MCF 10A (cell line): ENCODE measurements around the gene KLHDC10. TPM values are rescaled to one million over a fixed set of nuclear protein-coding genes. Genes with fewer than 3 reads are reported as not detected.
"Not testable (repeated sequence)": the region's sequence is repeated elsewhere in the genome, so short reads cannot be mapped to it uniquely, and the experiment has no call there.

Source experiments
- BruUV-seq: library from RNA; stranded (reverse); fragments of 400-500 nt; replicated peaks from 2 replicates; lab custom pipeline; 2021; lab: Mats Ljungman, UMichigan
- CTCF ChIA-PET: fragments of 300-600 bp; sonication (Branson Sonifier 250); formaldehyde crosslinking; extraction: SDS; loops from one replicate; lab custom pipeline; 2021; ENCODE audit warnings: antibody characterized with exemption, inconsistent platforms; lab: Yijun Ruan, JAX
- POLR2A ChIA-PET: fragments of 300-600, 350-650 bp; sonication (Branson Sonifier 250); formaldehyde crosslinking; extraction: SDS; loops from one replicate; lab custom pipeline; 2020; ENCODE audit warnings: antibody characterized with exemption, inconsistent platforms; lab: Yijun Ruan, JAX
- DNase-seq: peaks from one replicate; pipeline ENCODE4 v3.0.0-alpha.2; 2018; ENCODE audit not compliant: unreplicated experiment
- H3K27ac Mint-ChIP-seq: one replicate; pipeline ENCODE4 v1.8.0; 2022; ENCODE audit warnings: mild to moderate bottlenecking, low read depth, mixed read lengths; ENCODE audit not compliant: unreplicated experiment
- H3K27me3 Mint-ChIP-seq: one replicate; pipeline ENCODE4 v1.8.0; 2022; ENCODE audit warnings: mixed read lengths; ENCODE audit not compliant: insufficient read depth, unreplicated experiment
- H3K36me3 Mint-ChIP-seq: one replicate; pipeline ENCODE4 v1.8.0; 2022; ENCODE audit warnings: mild to moderate bottlenecking, moderate library complexity, mixed read lengths; ENCODE audit not compliant: insufficient read depth, unreplicated experiment
- H3K4me1 Mint-ChIP-seq: one replicate; pipeline ENCODE4 v1.8.0; 2022; ENCODE audit warnings: mixed read lengths; ENCODE audit not compliant: insufficient read depth, unreplicated experiment
- H3K4me3 Mint-ChIP-seq: one replicate; pipeline ENCODE4 v1.8.0; 2022; ENCODE audit warnings: mild to moderate bottlenecking, moderate library complexity, mixed read lengths; ENCODE audit not compliant: unreplicated experiment
- H3K9me3 Mint-ChIP-seq: one replicate; pipeline ENCODE4 v1.8.0; 2022; ENCODE audit warnings: mixed read lengths; ENCODE audit not compliant: unreplicated experiment
- CTCF ChIP-seq: fragments of 200-600 bp; IDR thresholded peaks from one replicate; pipeline ENCODE4 v1.8.0; 2022; ENCODE audit warnings: antibody characterized with exemption, mild to moderate bottlenecking; ENCODE audit not compliant: unreplicated experiment
- intact Hi-C: fragments of 100-400 bp; cut with micrococcal nuclease; formaldehyde crosslinking; loops from 2 replicates; pipeline ENCODE4 v1.14.1; 2022
- total RNA-seq: library from RNA; stranded (reverse); gene quantifications from 2 replicates; pipeline ENCODE4 v1.2.3, GENCODE V29; 2022

KLHDC10 gene
- total RNA-seq, 1 experiment from 2014 or later = 25.8 TPM

GRCh38 chr7:130124711-130125110 lies 54.4 kb downstream of the KLHDC10 start:
- Mint-ChIP-seq H3K4me3 (no peak overlapping the region), H3K27me3 (no peaks in the 10 kb centered on the region), H3K4me1 (peaks cover 7% of the 10 kb centered on the region), H3K9me3 (no peaks in the 10 kb centered on the region), H3K27ac (no peak overlapping the region), H3K36me3 (peaks cover 71% of the 10 kb centered on the region)
- BruUV-seq = no TSS peak
- intact Hi-C loops = no loop called here
- ChIA-PET CTCF (interaction anchor here (0.7 kb wide), 1 partner anchor 371 kb away, joined by 3 read pairs; no protein-coding TSS in a partner anchor), POLR2A (interaction anchor here (0.7 kb wide), 1 partner anchor 9 kb away, joined by 3 read pairs; no protein-coding TSS in a partner anchor)
- DNase-seq = no peak
- TF ChIP-seq CTCF = no peak

GRCh38 chr7:130126840-130127239 lies 56.5 kb downstream of the KLHDC10 start:
- intact Hi-C loops, H3K4me1 Mint-ChIP-seq, H3K9me3 Mint-ChIP-seq, DNase-seq, H3K27me3 Mint-ChIP-seq, H3K27ac Mint-ChIP-seq, H3K4me3 Mint-ChIP-seq, POLR2A ChIA-PET, BruUV-seq: not testable (repeated sequence)
- H3K36me3 Mint-ChIP-seq = peaks cover 78% of the 10 kb centered on the region
- CTCF ChIA-PET = interaction anchor here (0.5 to 1.3 kb wide), 3 partner anchors 12 to 57 kb away, joined by 4 to 5 read pairs (median 4); partner anchors contain the start of gene KLHDC10

GRCh38 chr7:130127404-130127803 lies 57.1 kb downstream of the KLHDC10 start:
- BruUV-seq = no TSS peak
- POLR2A ChIA-PET = interaction anchor here (0.5 to 1.3 kb wide), 4 partner anchors 12 to 711 kb away, joined by 3 to 4 read pairs (median 3); no protein-coding TSS in a partner anchor
- intact Hi-C loops = no loop called here
- no peaks in the 10 kb centered on the region for H3K9me3 Mint-ChIP-seq
- H3K4me1 Mint-ChIP-seq = peaks cover 7% of the 10 kb centered on the region
- CTCF ChIA-PET = interaction anchor here (0.5 kb wide), 1 partner anchor 57 kb away, joined by 4 read pairs; the partner anchor contains the start of gene KLHDC10
- TF ChIP-seq CTCF = no peak
- no peaks in the 10 kb centered on the region for H3K27me3 Mint-ChIP-seq
- DNase-seq = no peak
- no peak overlapping the region for H3K27ac Mint-ChIP-seq
- no peak overlapping the region for H3K4me3 Mint-ChIP-seq
- H3K36me3 Mint-ChIP-seq = peaks cover 75% of the 10 kb centered on the region

GRCh38 chr7:130127821-130128317 lies 57.5 kb downstream of the KLHDC10 start:
- ChIA-PET POLR2A (interaction anchor here (0.5 to 1.3 kb wide), 4 partner anchors 12 to 711 kb away, joined by 3 to 4 read pairs (median 3); no protein-coding TSS in a partner anchor), CTCF (no interaction called here)
- H3K4me3 Mint-ChIP-seq = no peak overlapping the region
- no peak for DNase-seq
- intact Hi-C loops = no loop called here
- no peaks in the 10 kb centered on the region for H3K27me3 Mint-ChIP-seq
- no peak for TF ChIP-seq CTCF
- H3K9me3 Mint-ChIP-seq = no peaks in the 10 kb centered on the region
- BruUV-seq = no TSS peak
- H3K27ac Mint-ChIP-seq = no peak overlapping the region
- peaks cover 70% of the 10 kb centered on the region for H3K36me3 Mint-ChIP-seq
- peaks cover 7% of the 10 kb centered on the region for H3K4me1 Mint-ChIP-seq
